Peyer's patch (tissue), 4 donors: ENCODE results near the gene SIRPA. TPM values are rescaled to one million over a fixed set of nuclear protein-coding genes. Genes with fewer than 3 reads are reported as not detected.

Experiments
- DNase-seq, 3 donors: peaks; one replicate each; pipeline ENCODE4 v3.0.0-alpha.2; 2017 to 2019
- H3K27ac ChIP-seq, 4 donors: fragments of 200-600 bp; sonication (generic); one replicate each; pipeline ENCODE4 v1.5.1; 2016 to 2019
- H3K27me3 ChIP-seq, 2 donors: fragments of 200-600 bp; sonication (generic); one replicate each; pipeline ENCODE4 v1.5.1; 2019
- H3K36me3 ChIP-seq, 3 donors: fragments of 200-600 bp; sonication (generic); one replicate each; pipeline ENCODE4 v1.5.1; 2016 to 2019
- H3K4me1 ChIP-seq, 4 donors: fragments of 200-600 bp; sonication (generic); one replicate each; pipeline ENCODE4 v1.5.1; 2016 to 2019
- H3K4me3 ChIP-seq, 4 donors: fragments of 200-600 bp; sonication (generic); 1 replicate in 3 of 4; 2 replicates in 1 of 4; pipeline ENCODE4 v1.5.1; 2016 to 2019; ENCODE audit warnings: mild to moderate bottlenecking in 1 of 4
- H3K9me3 ChIP-seq, 4 donors: fragments of 200-600 bp; sonication (generic); one replicate each; pipeline ENCODE4 v1.5.1; 2016 to 2019; ENCODE audit warnings: mild to moderate bottlenecking in 1 of 4
- POLR2A ChIP-seq, 2 donors: fragments of 450-650 bp; IDR thresholded peaks; one replicate each; pipeline ENCODE4 v1.5.1; 2017; ENCODE audit warnings: antibody characterized with exemption in 2 of 2, mild to moderate bottlenecking in 2 of 2, moderate library complexity in 2 of 2
- total RNA-seq, 4 donors: library from RNA; depleted of rRNA; stranded (reverse); fragments of >200 nt; gene quantifications; one replicate each; pipeline ENCODE4 v1.1.0, GENCODE V29; 2016
- TF ChIP-seq, protein P1 (sequence below), 6 experiments: fragments of 450-650 bp in 4 of 6; fragments of 200-600 bp in 2 of 6; sonication (generic) in 1 of 6; IDR thresholded peaks; one replicate each; pipeline ENCODE4 v1.5.1; 2017 to 2019; ENCODE audit warnings: antibody characterized with exemption in 6 of 6, mild to moderate bottlenecking in 3 of 6, moderate library complexity in 1 of 6

The SIRPA gene
- total RNA-seq, 4 donors from 2014 or later = 18.2 to 38.2 (median 26.3) TPM

DNA sequence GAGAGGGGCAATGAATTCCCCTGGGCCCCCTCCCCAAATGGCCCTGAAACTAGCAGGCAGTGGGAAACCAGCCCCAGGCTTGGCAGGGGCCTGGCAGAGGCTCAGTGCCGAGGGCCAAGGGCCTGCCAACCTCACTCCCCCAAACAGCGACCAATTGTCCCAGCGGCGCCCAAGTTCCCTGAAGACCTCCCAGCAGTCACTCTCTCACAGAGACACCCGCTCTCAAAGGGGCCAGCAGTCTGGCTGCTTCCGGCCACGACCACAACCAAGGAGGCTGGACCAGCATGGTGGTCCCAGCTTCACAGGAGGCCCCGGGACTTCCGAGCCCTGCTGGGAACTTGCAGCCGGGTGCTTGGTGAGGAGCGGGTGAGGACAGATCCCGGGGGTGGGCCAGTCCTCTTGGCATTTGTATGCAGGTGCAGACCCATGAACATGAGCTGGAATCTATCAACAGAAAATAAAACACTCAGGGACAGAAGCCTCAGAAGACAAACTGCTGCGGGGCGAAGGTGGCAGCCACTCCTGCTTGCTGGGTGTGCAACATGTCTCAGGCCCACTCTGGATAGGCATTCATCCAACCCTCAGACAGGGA, 17.5 kb upstream of the SIRPA start:
- Histone ChIP-seq H3K27ac (no peak overlapping the region), H3K36me3 (no peaks in the 10 kb centered on the region), H3K4me1 (peaks cover 0 to 42% (median 3%) of the 10 kb centered on the region in 4 donors), H3K4me3 (no peak overlapping the region), H3K9me3 (no peaks in the 10 kb centered on the region), H3K27me3 (no peaks in the 10 kb centered on the region)
- TF ChIP-seq, protein P1, sequence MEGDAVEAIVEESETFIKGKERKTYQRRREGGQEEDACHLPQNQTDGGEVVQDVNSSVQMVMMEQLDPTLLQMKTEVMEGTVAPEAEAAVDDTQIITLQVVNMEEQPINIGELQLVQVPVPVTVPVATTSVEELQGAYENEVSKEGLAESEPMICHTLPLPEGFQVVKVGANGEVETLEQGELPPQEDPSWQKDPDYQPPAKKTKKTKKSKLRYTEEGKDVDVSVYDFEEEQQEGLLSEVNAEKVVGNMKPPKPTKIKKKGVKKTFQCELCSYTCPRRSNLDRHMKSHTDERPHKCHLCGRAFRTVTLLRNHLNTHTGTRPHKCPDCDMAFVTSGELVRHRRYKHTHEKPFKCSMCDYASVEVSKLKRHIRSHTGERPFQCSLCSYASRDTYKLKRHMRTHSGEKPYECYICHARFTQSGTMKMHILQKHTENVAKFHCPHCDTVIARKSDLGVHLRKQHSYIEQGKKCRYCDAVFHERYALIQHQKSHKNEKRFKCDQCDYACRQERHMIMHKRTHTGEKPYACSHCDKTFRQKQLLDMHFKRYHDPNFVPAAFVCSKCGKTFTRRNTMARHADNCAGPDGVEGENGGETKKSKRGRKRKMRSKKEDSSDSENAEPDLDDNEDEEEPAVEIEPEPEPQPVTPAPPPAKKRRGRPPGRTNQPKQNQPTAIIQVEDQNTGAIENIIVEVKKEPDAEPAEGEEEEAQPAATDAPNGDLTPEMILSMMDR (IDR thresholded peaks at IDR 0.05) = no peak
- no peak for TF ChIP-seq POLR2A (IDR thresholded peaks at IDR 0.05)
- no peak for DNase-seq

DNA sequence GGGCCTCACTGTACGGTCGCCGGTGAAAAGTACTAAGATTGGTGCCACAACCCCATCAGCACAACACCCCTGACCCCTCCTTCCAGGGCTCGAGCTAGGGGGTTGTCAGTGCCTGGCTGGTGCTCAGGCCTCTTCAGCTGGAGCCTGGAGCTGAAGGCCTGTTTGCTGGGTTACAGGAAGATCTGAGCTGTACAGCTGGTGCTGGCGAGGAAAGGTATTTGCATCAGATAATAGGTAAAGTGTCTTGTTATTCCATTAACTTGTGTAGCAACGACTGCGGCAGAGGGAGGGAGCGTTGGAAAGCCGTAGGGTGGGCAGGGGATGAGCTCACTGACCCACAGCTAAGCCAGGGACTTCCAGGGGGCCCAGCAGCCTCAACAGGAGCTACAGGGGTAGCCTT, 15.8 kb upstream of the SIRPA start:
- no peaks in the 10 kb centered on the region for H3K27me3 ChIP-seq
- peak overlapping the region in 1 of 4 donors; percentile 0 for H3K27ac ChIP-seq
- no peaks in the 10 kb centered on the region for H3K36me3 ChIP-seq
- TF ChIP-seq POLR2A (IDR thresholded peaks at IDR 0.05) = no peak
- H3K4me1 ChIP-seq = peaks cover 0 to 27% (median 2%) of the 10 kb centered on the region in 4 donors
- no peaks in the 10 kb centered on the region for H3K9me3 ChIP-seq
- no peak overlapping the region for H3K4me3 ChIP-seq
- no peak for DNase-seq

DNA sequence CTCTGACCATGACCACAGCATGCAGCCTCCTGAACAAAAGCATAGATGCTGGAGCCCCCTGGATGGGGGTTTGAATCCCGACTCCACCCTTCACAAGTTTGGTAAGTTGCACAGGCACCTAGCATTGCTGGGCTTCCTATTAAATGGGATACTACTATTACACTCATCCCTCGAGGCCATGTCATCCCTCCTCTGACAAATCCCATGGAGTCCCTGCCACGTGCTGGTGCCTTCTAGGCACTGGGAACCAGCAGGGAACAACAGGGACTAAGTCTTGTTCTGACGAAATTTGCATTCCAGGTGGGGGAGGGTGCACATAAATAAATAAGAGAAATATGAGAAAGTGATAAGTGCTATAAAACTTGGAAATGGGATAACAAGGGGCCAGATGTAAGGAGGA, 15.3 kb upstream of the SIRPA start:
- no peak overlapping the region for H3K27ac ChIP-seq
- H3K4me3 ChIP-seq = no peak overlapping the region
- no peaks in the 10 kb centered on the region for H3K27me3 ChIP-seq
- peaks cover 0 to 24% (median 2%) of the 10 kb centered on the region in 4 donors for H3K4me1 ChIP-seq
- TF ChIP-seq POLR2A (IDR thresholded peaks at IDR 0.05) = no peak
- TF ChIP-seq, protein P1 (IDR thresholded peaks at IDR 0.05) = no peak
- no peaks in the 10 kb centered on the region for H3K36me3 ChIP-seq
- no peak for DNase-seq
- H3K9me3 ChIP-seq = no peaks in the 10 kb centered on the region

DNA sequence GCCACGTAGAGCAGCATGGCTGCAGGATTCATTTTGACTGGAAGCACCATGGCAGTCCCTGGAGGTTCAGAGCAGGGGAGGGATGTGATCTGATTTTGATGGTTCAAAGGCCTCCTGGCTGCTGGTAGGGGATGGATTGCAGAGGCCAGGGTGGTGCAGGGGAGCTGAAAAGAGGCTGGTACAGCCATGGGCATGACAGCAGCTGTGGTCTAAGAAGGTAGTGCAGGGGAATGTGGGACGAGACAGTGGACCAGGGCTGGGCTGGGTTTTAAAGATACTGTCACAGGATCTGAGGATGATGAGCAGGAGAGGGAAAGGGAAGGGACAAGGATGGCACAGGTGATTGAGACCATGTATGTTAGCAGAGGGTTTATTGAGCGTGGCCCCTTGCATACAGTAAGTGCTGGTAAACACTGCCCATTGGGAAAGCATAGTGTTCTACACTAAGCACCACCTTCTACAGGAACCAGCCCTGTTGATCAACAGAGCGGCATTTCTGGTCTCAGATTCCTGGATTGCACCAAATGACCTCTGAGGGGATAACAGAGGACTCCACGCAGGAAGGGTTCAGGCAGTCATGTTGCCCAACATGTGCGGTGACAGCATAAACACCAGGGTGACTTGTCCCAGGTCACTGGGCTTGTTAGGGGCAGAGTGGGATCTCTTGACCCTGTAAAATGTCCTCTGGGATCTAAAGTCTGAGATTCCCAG, 14.5 kb upstream of the SIRPA start:
- TF ChIP-seq, protein P1 (IDR thresholded peaks at IDR 0.05) = no peak
- no peak for TF ChIP-seq POLR2A (IDR thresholded peaks at IDR 0.05)
- DNase-seq = no peak
- no peaks in the 10 kb centered on the region for H3K9me3 ChIP-seq
- H3K27me3 ChIP-seq = no peaks in the 10 kb centered on the region
- H3K27ac ChIP-seq = peak overlapping the region in 2 of 4 donors; percentile 17 to 30
- peaks cover 0 to 16% (median 0%) of the 10 kb centered on the region in 4 donors for H3K4me1 ChIP-seq
- H3K4me3 ChIP-seq = no peak overlapping the region
- H3K36me3 ChIP-seq = no peaks in the 10 kb centered on the region

DNA sequence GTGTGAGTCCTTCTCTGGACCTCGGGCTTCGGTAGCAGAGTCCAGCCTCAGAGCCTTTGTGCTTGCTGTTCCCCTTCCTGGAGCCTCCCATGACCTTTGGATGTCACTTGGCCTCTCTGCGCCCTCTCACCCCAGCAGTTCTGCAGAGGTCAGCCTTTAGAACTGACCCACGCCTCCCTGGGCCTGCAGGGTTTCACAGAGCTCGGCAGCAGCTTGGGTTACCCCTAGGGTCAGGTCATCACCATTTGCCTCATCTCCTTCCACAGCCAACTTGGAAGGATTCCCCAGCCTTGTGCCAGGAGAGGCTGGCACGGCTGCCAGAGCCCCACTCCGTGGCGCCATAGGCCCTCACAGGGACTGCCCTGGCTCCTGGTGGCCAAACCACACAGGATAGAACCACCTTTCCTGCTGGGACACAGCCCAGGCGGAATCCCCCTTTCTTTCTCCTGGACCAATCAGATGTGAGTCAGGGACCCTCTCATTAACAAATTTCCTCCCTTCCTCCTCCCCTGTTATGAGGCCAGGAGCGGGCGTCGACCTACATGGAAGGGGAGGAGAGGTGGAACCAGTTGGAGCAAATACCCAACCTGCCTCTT, 13.9 kb upstream of the SIRPA start:
- no peak for TF ChIP-seq POLR2A (IDR thresholded peaks at IDR 0.05)
- TF ChIP-seq, protein P1 (IDR thresholded peaks at IDR 0.05) = no peak
- Histone ChIP-seq H3K36me3 (no peaks in the 10 kb centered on the region), H3K4me3 (no peak overlapping the region), H3K9me3 (no peaks in the 10 kb centered on the region), H3K4me1 (peaks cover 0 to 16% (median 0%) of the 10 kb centered on the region in 4 donors), H3K27ac (peak overlapping the region in 2 of 4 donors; percentile 17 to 30), H3K27me3 (no peaks in the 10 kb centered on the region)
- peak in 1 of 3 donors; percentile 63 for DNase-seq

DNA sequence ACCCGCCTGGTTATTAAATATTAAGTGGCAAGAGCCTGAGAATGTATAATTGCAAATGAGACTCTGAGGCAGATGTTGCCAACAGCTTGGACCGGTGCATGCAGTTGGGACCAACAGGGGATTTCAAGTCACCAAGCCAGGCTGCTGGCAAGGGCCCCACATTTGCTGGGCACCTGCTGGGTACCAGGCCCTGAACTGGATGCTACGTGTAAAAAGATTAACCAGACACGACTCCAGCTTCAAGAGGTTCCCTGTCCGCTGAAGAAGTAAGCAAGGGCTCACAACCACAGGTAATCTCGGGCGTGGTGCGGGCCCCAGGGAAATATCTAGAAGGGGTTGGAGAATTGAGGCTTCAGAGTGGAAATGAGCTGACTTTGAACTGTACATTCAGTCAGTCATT, 13.2 kb upstream of the SIRPA start:
- DNase-seq = no peak
- Histone ChIP-seq H3K27me3 (no peaks in the 10 kb centered on the region), H3K9me3 (no peaks in the 10 kb centered on the region), H3K4me1 (peaks cover 0 to 16% (median 0%) of the 10 kb centered on the region in 4 donors), H3K36me3 (no peaks in the 10 kb centered on the region), H3K27ac (no peak overlapping the region), H3K4me3 (no peak overlapping the region)
- TF ChIP-seq, protein P1 (IDR thresholded peaks at IDR 0.05) = no peak
- TF ChIP-seq POLR2A (IDR thresholded peaks at IDR 0.05) = no peak
